Muscle of back (tissue), 11 donors: ENCODE results near the gene NOS3. TPM values are rescaled to one million over a fixed set of nuclear protein-coding genes. Genes with fewer than 3 reads are reported as not detected.
"Not testable (repeated sequence)": the region's sequence is repeated elsewhere in the genome, so short reads cannot be mapped to it uniquely, and the experiment has no call there.

Source experiments
- DNase-seq, 3 donors: peaks; one replicate each; pipeline versions ENCODE4 v3.0.0 to v3.0.0-alpha.2; 2013
- polyA plus RNA-seq, 10 donors: library from polyadenylated mRNA; unstranded; fragments of 120-200 nt; gene quantifications; one replicate each; pipeline ENCODE4 v1.2.1, GENCODE V29; 2013; ENCODE audit not compliant: insufficient read length in 10 of 10

NOS3 gene
- polyA plus RNA-seq, 10 donors = 4.1 to 9.4 (median 6.6) TPM

GRCh38 chr7:151034312-151035025, 43.7 kb downstream of the NOS3 start:
- no peak for DNase-seq

- DNase-seq = no peak
Observed at GRCh38 chr7:151035026-151035717, 44.4 kb downstream of the NOS3 start.

GRCh38 chr7:151035902-151036301, 45.1 kb downstream of the NOS3 start:
- DNase-seq = no peak

GRCh38 chr7:151038951-151039849, 48.4 kb downstream of the NOS3 start:
- DNase-seq = peak in 2 of 3 donors; percentile 48 to 81

GRCh38 chr7:151039850-151040548, 49.2 kb downstream of the NOS3 start:
- no peak for DNase-seq

- no peak for DNase-seq
Observed at GRCh38 chr7:151040616-151041375, 50.0 kb downstream of the NOS3 start.

- DNase-seq = not testable (repeated sequence)
Observed at GRCh38 chr7:151043449-151043848, 52.6 kb downstream of the NOS3 start.

GRCh38 chr7:151043959-151044358, 53.1 kb downstream of the NOS3 start:
- no peak for DNase-seq

- DNase-seq = no peak
Observed at GRCh38 chr7:151045262-151045661, 54.4 kb downstream of the NOS3 start.

GRCh38 chr7:151045967-151046366, 55.1 kb downstream of the NOS3 start:
- DNase-seq = no peak

GRCh38 chr7:151046603-151047573, 56.1 kb downstream of the NOS3 start:
- DNase-seq = peak in 2 of 3 donors; percentile 40 to 66

GRCh38 chr7:151047976-151048815, 57.4 kb downstream of the NOS3 start, which contains the start of gene ASIC3:
TSS of gene ASIC3 (plus strand) at chr7:151048531. CDS start at chr7:151048886, 355 bp downstream.
- no peak for DNase-seq

GRCh38 chr7:151048911-151049463, 58.2 kb downstream of the NOS3 start:
- DNase-seq = no peak

GRCh38 chr7:151051108-151051507, 60.3 kb downstream of the NOS3 start:
- peak; percentile 50 to 89 (median 79) for DNase-seq

- DNase-seq = no peak
Observed at GRCh38 chr7:151053096-151053495, 62.3 kb downstream of the NOS3 start.

GRCh38 chr7:151053751-151054150, 62.9 kb downstream of the NOS3 start:
- no peak for DNase-seq

GRCh38 chr7:151056283-151056665, 65.5 kb downstream of the NOS3 start:
- no peak for DNase-seq
